ENCODE data around the gene CREBBP.

Gene CREBBP

GRCh38 chr16:3792472-3793012 lies 88.0 kb downstream of the CREBBP start:
- DNase-seq = no peak

GRCh38 chr16:3791701-3792100 lies 88.8 kb downstream of the CREBBP start:
- no peak for DNase-seq

GRCh38 chr16:3789375-3790099 lies 91.0 kb downstream of the CREBBP start:
- no peak for DNase-seq

GRCh38 chr16:3788711-3789374 lies 91.7 kb downstream of the CREBBP start:
- no peak for DNase-seq

- no peak for DNase-seq
Measured at GRCh38 chr16:3787924-3788661, 92.4 kb downstream of the CREBBP start.

GRCh38 chr16:3785413-3785812 lies 95.1 kb downstream of the CREBBP start:
- DNase-seq = no peak

- no peak for DNase-seq
Measured at GRCh38 chr16:3783516-3783915, 97.0 kb downstream of the CREBBP start.

GRCh38 chr16:3782566-3782965 lies 97.9 kb downstream of the CREBBP start:
- DNase-seq = no peak

- no peak for DNase-seq
Measured at GRCh38 chr16:3781421-3781820, 99.1 kb downstream of the CREBBP start.

GRCh38 chr16:3780570-3780969 lies 99.9 kb downstream of the CREBBP start:
- no peak for DNase-seq

- no peak for DNase-seq
Measured at GRCh38 chr16:3776316-3776715, 104.2 kb downstream of the CREBBP start.

- DNase-seq = no peak
Measured at GRCh38 chr16:3774819-3775218, 105.7 kb downstream of the CREBBP start.

GRCh38 chr16:3774156-3774767 lies 106.3 kb downstream of the CREBBP start:
- no peak for DNase-seq

- DNase-seq = no peak
Measured at GRCh38 chr16:3773663-3774062, 106.8 kb downstream of the CREBBP start.

GRCh38 chr16:3771513-3771912 lies 109.0 kb downstream of the CREBBP start:
- DNase-seq = no peak

GRCh38 chr16:3770530-3770929 lies 110.0 kb downstream of the CREBBP start:
- DNase-seq = no peak

- no peak for DNase-seq
Measured at GRCh38 chr16:3769942-3770341, 110.6 kb downstream of the CREBBP start.

- DNase-seq = no peak
Measured at GRCh38 chr16:3769013-3769412, 111.5 kb downstream of the CREBBP start.

GRCh38 chr16:3767333-3767986 lies 113.1 kb downstream of the CREBBP start:
- DNase-seq = no peak

- no peak for DNase-seq
Measured at GRCh38 chr16:3766177-3766576, 114.3 kb downstream of the CREBBP start.

GRCh38 chr16:3764409-3764808 lies 116.1 kb downstream of the CREBBP start:
- no peak for DNase-seq

GRCh38 chr16:3762107-3762750 lies 118.3 kb downstream of the CREBBP start:
- no peak for DNase-seq
